D721Med (cell line): Measurements from ENCODE around the gene DLG5.

Experiments
- DNase-seq: peaks from one replicate; pipeline ENCODE4 v3.0.0; 2011; ENCODE audit warnings: low spot score; ENCODE audit not compliant: insufficient read length
- FAIRE-seq: peaks from 2 replicates; lab custom pipeline; 2011; peaks lifted over from hg19 to GRCh38; lab: Jason Lieb, UNC
- TF ChIP-seq, protein P1 (sequence below): IDR thresholded peaks from 2 replicates; pipeline ENCODE4 v1.5.1; 2012; ENCODE audit warnings: mild to moderate bottlenecking, control low read depth; ENCODE audit not compliant: insufficient read depth; ENCODE audit errors: missing control alignments

DLG5 gene

DNA sequence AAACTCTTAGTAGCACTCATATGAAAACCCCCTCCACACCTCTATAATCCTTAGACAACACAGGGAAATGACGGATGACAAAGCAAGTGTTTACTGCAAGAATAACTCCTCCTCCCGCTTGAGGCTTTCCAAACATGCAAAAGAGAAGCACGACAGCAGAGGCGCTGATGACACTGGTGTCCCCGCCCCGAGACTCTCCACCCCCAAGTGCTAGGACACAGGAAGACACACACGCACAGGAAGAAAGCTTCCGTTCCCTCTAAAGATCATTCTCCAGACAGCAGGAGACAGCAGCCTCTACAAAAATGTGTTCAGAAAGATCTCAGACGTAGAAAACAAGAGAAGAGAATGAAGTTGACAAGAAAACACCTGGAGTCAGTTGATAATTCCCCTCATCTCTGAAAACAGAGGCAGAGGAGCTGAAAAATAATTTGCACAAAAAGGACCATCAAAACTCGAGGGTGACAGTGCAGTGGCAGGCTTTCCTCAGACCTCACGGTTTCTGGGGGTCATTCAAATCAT is 90.2 kb downstream of the DLG5 start:
- DNase-seq = no peak
- FAIRE-seq = no peak
- TF ChIP-seq, protein P1, sequence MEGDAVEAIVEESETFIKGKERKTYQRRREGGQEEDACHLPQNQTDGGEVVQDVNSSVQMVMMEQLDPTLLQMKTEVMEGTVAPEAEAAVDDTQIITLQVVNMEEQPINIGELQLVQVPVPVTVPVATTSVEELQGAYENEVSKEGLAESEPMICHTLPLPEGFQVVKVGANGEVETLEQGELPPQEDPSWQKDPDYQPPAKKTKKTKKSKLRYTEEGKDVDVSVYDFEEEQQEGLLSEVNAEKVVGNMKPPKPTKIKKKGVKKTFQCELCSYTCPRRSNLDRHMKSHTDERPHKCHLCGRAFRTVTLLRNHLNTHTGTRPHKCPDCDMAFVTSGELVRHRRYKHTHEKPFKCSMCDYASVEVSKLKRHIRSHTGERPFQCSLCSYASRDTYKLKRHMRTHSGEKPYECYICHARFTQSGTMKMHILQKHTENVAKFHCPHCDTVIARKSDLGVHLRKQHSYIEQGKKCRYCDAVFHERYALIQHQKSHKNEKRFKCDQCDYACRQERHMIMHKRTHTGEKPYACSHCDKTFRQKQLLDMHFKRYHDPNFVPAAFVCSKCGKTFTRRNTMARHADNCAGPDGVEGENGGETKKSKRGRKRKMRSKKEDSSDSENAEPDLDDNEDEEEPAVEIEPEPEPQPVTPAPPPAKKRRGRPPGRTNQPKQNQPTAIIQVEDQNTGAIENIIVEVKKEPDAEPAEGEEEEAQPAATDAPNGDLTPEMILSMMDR = no peak

DNA sequence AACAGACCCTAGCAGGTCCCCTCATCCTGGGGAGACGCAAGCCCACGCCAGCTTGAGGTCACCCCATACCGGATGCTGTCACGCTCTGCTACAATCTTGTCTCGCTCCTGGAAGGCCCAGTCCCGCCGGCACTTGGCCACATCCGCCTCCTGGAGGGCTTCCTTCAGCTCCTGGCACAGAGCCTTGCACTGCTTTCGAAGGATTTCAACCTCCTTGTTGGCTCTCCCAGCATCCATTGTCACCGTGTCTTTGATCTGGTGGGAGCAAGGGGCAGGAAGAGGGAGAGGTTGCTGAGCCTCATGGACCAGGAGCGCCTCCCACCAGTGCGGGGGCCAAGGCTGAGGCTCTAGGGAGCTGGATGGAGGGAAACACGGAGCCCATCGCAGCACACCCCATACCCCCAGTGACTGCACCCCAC is 90.9 kb downstream of the DLG5 start:
- TF ChIP-seq, protein P1 = no peak
- no peak for FAIRE-seq
- no peak for DNase-seq

DNA sequence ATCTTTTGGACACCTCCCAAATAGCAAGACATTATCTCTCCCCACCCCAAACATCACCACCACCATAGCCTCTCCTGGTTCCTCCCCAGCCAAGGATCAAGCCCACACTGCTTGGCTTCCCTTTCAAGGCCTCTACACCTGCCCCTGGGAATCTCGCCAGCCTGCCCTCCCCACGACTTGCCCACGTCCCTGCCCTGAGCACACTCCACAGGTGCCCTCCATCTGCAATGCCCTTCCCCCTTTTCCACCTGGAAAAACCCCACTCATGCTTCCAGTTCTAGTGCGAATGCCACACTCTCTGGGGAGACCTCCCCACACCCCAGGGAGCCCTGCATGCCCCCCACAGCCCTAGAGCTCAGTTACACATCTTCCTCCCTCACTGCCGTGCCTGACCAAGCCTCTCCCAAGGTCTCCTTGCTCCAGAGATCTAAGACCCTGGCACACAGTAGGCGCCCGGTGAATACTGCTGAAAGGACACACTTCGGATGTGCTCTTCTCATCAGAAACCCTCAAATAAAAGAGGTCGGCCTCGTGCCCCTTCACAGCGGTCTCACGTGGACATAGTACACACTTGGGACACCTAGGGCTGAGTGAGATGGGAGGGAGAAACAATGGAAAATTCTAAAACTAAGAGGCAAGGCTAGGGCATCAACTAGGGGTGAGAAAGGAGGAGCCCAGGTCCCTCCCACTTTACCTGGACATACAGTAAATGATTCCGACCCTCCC is 91.4 kb downstream of the DLG5 start:
- TF ChIP-seq, protein P1 = no peak
- FAIRE-seq = no peak
- no peak for DNase-seq

DNA sequence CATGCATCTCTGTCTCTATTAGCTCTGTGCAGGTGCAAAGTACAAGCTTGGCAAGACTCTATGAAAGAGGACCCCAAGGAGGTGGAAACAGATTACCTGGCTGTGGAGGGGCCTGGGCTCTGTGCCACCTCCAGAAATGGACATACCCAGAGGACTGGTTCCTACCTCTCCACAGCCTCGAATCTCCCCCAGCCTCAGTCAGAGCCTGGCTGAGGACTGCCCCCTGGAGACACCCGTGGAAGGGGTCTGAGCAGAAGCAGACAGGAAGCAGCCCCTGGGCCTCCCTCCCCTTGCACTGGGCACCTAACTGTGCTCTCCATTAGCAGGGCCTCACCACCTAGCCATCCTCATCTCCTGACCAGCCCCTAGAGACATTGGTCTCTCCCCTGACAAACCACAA is 92.0 kb downstream of the DLG5 start:
- TF ChIP-seq, protein P1 = no peak
- DNase-seq (no peak), FAIRE-seq (no peak)

DNA sequence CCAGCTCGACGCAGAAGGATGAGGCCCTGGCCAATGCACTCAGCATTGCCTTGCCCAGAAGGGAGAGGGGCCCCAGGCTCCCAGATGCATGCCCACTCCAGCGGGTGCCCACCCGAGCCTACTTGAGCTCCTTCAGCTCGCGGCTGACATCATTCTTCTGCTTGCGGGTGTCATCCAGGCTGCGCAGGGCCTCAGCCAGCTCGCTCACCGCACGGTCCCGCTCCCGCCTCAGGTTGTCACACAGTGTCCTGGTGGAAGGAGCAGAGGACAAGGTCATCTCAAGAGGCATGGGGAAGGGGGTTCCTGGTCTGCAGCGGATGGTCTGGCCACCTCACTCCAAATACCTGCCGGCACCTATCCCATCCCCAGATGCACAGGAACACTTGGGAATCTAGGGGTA is 92.8 kb downstream of the DLG5 start:
- no peak for FAIRE-seq
- TF ChIP-seq, protein P1 = no peak
- DNase-seq = no peak

DNA sequence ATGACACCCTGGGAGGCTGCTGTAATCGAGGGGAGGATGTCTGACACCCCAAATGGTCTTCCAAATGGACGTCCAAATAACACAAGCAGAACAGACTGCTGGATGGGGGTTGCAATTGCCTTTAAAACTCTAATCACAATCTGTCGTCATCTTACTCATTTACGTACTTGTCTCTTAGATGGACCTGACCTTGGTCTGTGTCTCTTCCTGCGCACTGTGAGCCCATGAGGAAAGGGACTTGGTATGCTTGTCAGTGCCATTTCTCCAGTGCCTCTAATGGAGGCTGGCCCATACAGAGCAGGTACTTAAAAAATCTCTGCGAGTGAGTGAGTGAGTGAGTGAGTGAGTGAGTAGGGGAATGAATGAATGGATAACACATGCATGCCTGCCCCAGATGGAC is 93.3 kb downstream of the DLG5 start:
- no peak for DNase-seq
- TF ChIP-seq, protein P1 = no peak
- FAIRE-seq = no peak

DNA sequence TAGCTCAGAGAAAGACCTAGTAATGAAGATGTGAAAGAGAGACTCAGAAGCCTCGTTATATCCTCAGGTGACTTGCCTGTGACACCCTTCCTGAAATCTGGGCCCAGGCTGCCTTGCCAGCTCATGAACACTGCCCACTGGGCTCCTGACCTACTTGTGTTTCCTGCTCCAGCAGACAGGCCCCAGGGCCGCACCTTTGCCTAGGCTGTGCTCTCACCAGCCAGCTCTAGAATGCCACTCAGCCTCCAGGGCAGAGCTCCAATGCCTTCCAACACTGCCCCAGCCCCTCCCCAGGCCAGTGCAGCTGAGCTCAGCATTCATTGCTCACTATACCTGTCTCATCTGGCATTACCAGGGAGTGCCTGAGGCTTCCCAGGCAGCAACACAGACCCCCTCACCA is 94.3 kb downstream of the DLG5 start:
- DNase-seq (no peak), FAIRE-seq (no peak)
- TF ChIP-seq, protein P1 = no peak
